ENCODE results near the gene KRTAP5-2. TPM values are rescaled to one million over a fixed set of nuclear protein-coding genes. Genes with fewer than 3 reads are reported as not detected.

The KRTAP5-2 gene
- total and polyA plus RNA-seq, 2 of the 8 experiments (the other 6 are each of a cell fraction or from before 2014, with no cell fraction given), result not detected

- TF ChIP-seq ZNF274 (IDR thresholded peaks at IDR 0.05; ENCODE audit: borderline replicate concordance, extremely low read depth, low read length) (no peak), CBX8 (IDR thresholded peaks at IDR 0.05; ENCODE audit: borderline replicate concordance, low read depth, low read length) (no peak), CHD1 (IDR thresholded peaks at IDR 0.05; ENCODE audit: low read depth, low read length) (no peak), EZH2 (IDR thresholded peaks at IDR 0.05; ENCODE audit: low read depth, low read length, severe bottlenecking) (peak; percentile 15)
- Histone ChIP-seq H4K91ac (replicated peaks; ENCODE audit: insufficient read length, low read length) (peak overlapping the region; percentile 81), H3K9me3 (ENCODE audit: insufficient read depth in 2 of 2, low read depth in 1 of 2, low read length in 1 of 2) (no peaks in the 10 kb centered on the region), H3K27ac (ENCODE audit: low read depth, low read length) (no peak overlapping the region), H2AK5ac (ENCODE audit: low read depth, low read length) (peak overlapping the region; percentile 65; the same call in 1 of the 2 replicates), H2BK5ac (ENCODE audit: low read depth, low read length) (peak overlapping the region; percentile 24; the same call in 1 of the 2 replicates), H4K5ac (ENCODE audit: insufficient read length, low read depth, low read length) (no peak overlapping the region), H4K20me1 (replicated peaks in 1 of 2; ENCODE audit: control insufficient read depth in 1 of 2, insufficient read depth in 2 of 2, low read length in 2 of 2) (peaks cover 2 to 14% of the 10 kb centered on the region in 2 experiments), H3K18ac (ENCODE audit: extremely low read depth, low read length) (peak overlapping the region; percentile 32; the same call in 1 of the 2 replicates), H4K8ac (ENCODE audit: extremely low read depth, insufficient read depth, low read length) (peak overlapping the region; percentile 47; the same call in 1 of the 2 replicates), H2BK15ac (ENCODE audit: low read length) (peak overlapping the region; percentile 92), H3K27me3 (replicated peaks in 1 of 4; ENCODE audit: control insufficient read depth in 3 of 4, extremely low read depth in 1 of 4, insufficient read depth in 3 of 4, low read length in 3 of 4) (peaks cover 18 to 54% (median 46%) of the 10 kb centered on the region in 4 experiments), H3K36me3 (ENCODE audit: control insufficient read depth in 2 of 4, insufficient read depth in 4 of 4, low read length in 3 of 4) (no peaks in the 10 kb centered on the region; a peak in 1 of 8 replicates), H3K4me1 (replicated peaks in 1 of 4; ENCODE audit: control insufficient read depth in 3 of 4, insufficient read depth in 4 of 4, low read length in 3 of 4) (peaks cover 8 to 47% (median 39%) of the 10 kb centered on the region in 4 experiments), H2BK120ac (replicated peaks; ENCODE audit: low read depth, low read length) (no peak overlapping the region), H3K56ac (replicated peaks; ENCODE audit: insufficient read length, low read depth, low read length) (no peak overlapping the region), H2BK20ac (ENCODE audit: low read length) (0 out of 2 replicates have a peak overlapping the region, but pooled peaks have one; percentile 61), H3K4me3 (ENCODE audit: extremely low read depth in 1 of 4, insufficient read depth in 2 of 4, low read depth in 3 of 4, low read length in 4 of 4) (no peak overlapping the region), H2BK12ac (ENCODE audit: low read depth, low read length) (peak overlapping the region; percentile 84; the same call in 1 of the 2 replicates), H3K23me2 (ENCODE audit: low read depth, low read length) (no peaks in the 10 kb centered on the region; the same call in 1 of the 2 replicates), H3K14ac (ENCODE audit: insufficient read length) (no peak overlapping the region), H2AFZ (ENCODE audit: low read length) (no peak overlapping the region), H3K79me1 (ENCODE audit: low read depth, low read length) (no peaks in the 10 kb centered on the region), H3K4ac (replicated peaks; ENCODE audit: insufficient read length, low read depth, low read length) (no peak overlapping the region), H3K23ac (ENCODE audit: insufficient read length) (no peak overlapping the region), H3K79me2 (ENCODE audit: control insufficient read depth in 1 of 2, insufficient read depth in 2 of 2, low read length in 2 of 2) (no peaks in the 10 kb centered on the region), H3K4me2 (ENCODE audit: insufficient read depth in 1 of 2, low read depth in 2 of 2, low read length in 2 of 2) (no peak overlapping the region), H3K9ac (replicated peaks in 1 of 4; ENCODE audit: extremely low read depth in 1 of 4, low read depth in 3 of 4, low read length in 3 of 4) (no peak overlapping the region; a peak in 2 of 7 replicates)
- no peak for FAIRE-seq
- POLR2A ChIA-PET (ENCODE audit: partially characterized antibody), result interaction anchor here (0.9 to 7.0 kb wide), 4 partner anchors 9 to 716 kb away, joined by 3 to 60 read pairs (median 32); no protein-coding TSS in a partner anchor
- CTCF ChIA-PET (ENCODE audit: partially characterized antibody), result interaction anchor here (0.9 to 9.6 kb wide), 4 partner anchors 10 to 43 kb away, joined by 3 to 140 read pairs (median 67); partner anchors contain the start of gene DUSP8
- WGBS, 2 experiments (ENCODE audit: extremely low coverage in 1 of 2, insufficient coverage in 1 of 2, insufficient read length in 1 of 2, insufficient replicate concordance in 2 of 2, low coverage in 1 of 2, low lambda C conversion rate in 2 of 2, missing lambda C conversion rate in 1 of 2), result 91% methylated on average over 19 of the region's 74 CpGs; no CpG with 5 or more reads in 1 of the 2 experiments
- no peak for DNase-seq (ENCODE audit: low read depth in 1 of 2, low spot score in 2 of 2)
Measured at GRCh38 chr11:1557051-1557884, 40.8 kb downstream of the KRTAP5-2 start.

Measured in H1 (cell line).